Measurements from ENCODE around the gene C14orf180.

Gene C14orf180

DNA sequence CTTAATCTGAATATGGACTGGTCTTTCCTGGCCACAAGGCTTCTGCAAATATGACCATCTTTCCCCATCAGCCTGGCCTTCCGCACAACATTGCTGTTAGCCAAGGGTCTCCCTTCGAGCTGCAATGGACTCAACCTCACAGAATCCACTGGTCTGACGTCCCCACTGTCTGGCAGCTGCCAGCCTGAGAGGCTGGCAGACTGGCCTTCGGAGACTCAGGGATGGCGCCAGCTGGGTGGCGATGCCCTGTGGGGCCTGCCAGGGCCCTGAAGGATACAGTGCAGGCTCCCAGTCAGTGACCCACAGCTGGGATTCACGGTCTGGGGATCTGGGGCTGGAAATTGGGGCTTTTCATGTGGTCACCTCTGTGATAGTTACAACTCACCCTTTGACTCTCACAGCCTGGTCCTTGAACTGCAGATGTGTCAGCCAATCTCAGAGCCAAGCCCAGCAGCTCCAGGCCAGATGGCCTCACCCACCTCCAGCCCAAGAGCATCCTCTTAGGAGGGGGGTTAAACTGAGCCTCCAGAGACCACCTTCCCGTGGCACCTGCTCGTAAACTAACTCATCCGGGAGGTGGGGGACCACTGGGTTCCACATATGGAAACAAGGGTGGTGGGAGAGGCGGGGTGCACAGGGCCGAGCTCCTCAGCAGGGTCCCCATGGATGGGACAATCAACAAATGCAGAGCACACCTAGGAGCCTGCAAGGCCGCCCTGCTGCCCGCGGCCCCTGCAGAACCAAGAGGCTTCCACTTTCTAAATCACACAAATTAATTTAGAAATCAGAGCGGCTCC is 21.1 kb upstream of the C14orf180 start:
- intact Hi-C loops (cut with DNase I), result no loop called here
- DNase-seq, result peak in 2 of 42 donors; percentile 1 to 2

DNA sequence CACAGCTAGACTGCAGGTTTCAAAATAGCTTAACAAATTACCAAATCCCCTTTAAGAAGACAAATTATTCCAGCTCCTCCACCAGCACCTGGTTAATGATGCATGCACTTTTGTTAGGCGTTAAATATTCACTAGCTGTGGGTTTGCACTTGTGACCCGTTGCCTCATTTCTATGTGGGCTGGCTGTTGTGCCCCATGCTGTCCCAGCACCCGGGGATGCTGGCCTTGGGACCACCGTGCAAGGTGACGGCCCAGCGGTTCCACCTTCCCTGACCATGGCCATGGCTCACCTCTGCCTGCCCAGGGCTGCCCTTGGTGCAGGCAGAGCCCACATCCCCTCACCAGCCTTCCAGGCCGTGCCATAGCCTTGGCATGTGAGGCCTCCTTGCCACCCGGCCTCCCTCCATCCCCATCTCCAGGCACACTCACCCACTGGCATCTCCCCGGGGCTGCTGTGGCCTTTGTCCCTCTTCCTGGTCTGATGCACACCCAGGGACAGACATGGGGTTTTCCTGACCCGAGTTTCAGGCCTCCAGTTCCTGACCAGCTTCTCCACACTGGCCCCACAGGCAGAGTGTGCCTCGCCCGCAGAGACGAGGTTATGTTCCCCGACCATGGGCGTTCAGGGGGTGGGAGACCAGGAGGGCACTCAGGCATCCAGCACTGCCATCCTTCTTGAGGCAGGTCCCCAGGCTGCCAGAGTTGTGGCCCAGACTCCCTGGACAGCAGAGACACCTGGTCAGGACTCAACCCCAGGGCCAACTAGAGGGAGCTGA is 20.3 kb upstream of the C14orf180 start:
- intact Hi-C loops (cut with DNase I), result no loop called here
- DNase-seq, result peak in 2 of 42 donors; percentile 1 to 3

DNA sequence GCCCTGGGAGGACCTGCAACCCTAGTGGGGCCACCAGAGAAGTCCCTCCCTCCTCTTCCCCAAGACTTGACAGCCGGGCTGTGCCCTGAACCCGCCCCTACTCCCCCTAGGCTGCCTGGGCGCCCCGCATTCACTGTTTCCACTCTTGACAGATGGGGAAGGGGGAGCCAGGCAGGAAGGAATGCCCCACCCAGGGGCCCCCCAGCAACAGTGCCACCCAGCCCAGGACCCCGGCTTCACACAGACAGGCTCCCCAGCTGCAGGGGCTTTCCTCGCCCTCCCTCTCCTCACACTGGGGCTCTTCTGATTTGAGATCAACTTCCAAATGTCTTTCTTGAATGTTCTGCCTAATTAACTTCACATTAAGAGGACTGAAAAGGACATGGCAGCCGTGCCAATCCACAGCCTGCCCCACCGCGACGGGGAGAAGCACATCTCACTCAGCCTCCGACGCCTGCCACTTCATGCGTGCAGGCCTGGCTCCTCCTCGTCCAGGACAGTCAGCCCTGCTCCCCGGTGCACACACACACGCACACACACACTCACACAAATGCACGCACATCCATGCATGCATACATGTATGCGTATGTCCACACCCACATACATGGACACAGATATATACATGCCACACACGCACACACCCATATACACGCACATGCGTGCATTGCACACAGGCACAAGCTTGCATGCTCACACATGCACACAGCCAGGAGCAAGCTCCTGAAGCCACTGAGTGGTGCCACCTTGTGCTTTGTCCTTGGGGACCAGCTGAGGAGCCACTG is 19.6 kb upstream of the C14orf180 start:
- intact Hi-C loops (cut with DNase I), result no loop called here
- peak in 1 of 42 donors; percentile 1 for DNase-seq

DNA sequence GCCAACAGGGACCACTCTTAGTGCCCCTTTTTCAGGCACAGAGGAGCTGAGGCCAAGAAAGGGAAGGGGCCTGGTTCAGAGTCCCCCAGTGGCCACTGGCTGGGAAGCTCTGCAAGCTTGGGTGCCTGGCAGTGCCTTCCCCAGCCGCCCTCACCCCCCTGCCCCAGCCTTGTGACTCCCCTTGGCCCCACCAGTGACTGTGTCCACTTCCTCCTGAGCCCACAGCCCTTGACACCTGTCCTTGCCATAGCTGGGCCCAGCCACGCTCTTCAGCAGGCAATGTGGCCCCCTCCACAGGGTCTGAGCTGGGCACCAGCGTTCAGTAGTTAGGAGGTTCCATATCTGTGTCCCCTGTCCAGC is 19.0 kb upstream of the C14orf180 start:
- DNase-seq, result no peak
- intact Hi-C loops (cut with DNase I), result no loop called here

DNA sequence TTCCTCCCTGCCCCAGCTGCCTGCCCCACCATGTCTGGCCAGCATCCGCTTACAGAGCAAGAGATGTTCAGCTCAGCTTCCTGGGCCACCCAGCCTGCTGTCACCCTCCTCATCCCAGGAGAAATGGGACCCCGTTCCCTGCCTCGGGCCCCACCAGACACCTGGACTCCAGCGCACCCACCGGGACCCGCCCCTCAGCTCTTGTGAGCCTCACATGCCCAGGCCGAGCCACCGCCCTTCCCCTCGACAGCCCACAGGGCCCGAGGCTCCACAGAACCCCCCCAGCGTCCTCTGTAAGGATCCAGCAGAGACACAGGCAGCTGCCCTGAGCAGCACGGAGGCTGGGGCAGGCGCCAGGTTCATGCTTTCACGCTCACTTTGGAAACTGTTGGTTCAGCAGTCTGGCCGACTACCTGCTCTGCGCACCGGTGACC is 18.4 kb upstream of the C14orf180 start:
- intact Hi-C loops (cut with DNase I), result no loop called here
- no peak for DNase-seq

DNA sequence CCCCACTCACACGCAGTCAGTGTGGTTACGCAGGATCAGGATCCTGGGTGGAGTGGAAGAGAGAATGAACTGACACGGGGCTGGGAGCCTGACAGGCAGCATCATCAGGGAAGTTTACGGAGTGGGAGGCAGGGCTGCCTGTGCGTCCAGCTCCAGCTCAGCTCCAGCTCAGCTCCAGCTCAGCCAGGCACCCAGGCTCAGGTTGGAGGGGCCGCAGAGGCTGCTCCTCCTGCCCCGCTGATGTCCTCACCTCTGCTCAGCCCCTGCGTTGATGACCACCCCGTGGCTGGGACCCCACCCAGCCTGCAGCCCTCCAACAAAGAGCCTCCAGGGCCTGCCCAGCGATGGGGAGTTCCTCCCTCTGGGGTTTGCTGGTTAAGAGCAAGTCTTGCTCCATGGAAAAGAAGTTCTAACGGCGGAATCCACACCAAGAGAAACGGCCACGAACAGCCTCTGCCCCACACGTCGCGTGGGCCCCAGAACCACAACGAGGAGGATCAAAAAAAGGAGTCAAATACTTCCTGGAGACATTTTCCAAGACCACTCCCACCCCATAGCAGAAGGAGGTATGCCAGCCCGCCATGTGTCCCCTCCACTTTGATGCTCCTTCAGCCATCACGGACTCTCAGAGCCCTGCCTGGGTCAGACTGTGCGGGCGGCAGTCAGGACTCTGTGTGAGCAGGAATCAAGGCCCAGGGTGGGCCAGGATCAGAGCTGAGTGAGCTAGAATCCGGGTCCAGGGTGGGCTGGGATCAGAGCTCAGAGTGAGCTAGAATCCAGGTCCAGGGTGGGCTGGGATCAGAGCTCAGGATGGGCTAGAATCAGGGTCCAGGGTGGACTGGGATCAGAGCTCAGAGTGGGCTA is 17.7 kb upstream of the C14orf180 start:
- no peak for DNase-seq
- intact Hi-C loops (cut with DNase I), result no loop called here

DNA sequence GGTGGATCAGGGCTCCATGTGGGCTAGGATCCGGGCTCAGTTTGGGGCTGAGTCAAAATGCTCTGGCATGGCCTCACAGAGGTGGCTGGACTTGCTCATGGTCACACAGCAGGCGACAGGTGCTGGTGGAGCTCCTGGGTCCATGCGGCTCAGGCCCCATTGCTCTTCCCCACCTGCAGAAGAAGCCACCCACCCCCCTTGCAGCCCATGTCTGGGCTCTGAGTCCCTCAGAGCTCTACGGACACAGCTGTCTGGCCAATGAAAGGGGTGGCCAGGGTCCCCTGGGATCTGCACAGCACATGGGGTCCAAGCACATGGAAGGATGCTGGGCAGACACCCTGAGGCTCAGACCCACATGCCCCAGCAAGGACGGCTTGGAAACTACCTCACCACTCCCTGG is 17.0 kb upstream of the C14orf180 start:
- intact Hi-C loops (cut with DNase I), result no loop called here
- no peak for DNase-seq

DNA sequence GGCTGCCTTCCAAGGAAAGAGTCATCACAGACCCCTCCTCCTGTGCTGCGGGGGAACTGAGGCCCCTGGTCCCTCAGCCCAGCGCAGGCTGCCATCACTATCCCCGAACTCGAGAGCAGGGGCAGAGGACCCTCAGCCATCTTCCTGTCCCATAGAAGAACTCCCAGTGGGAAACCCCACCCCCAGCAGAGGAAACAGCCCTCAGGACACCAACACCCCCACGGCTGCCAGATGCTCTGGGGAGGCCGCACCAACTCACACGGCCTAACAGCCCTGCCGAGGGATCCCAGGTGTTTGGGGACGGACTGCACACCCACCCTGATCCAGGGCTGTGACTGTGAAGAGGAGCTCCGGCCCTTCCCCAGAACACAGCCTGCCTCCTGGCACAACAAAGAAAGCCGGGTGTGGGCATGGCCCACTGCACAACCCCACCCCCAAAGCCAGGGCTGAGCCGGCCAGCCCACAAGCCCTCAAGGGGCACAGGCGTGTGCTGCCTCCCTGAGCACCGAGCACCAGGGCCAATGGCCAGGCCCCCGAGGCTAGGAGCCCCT is 16.3 kb upstream of the C14orf180 start:
- DNase-seq, result no peak
- intact Hi-C loops (cut with DNase I), result no loop called here

DNA sequence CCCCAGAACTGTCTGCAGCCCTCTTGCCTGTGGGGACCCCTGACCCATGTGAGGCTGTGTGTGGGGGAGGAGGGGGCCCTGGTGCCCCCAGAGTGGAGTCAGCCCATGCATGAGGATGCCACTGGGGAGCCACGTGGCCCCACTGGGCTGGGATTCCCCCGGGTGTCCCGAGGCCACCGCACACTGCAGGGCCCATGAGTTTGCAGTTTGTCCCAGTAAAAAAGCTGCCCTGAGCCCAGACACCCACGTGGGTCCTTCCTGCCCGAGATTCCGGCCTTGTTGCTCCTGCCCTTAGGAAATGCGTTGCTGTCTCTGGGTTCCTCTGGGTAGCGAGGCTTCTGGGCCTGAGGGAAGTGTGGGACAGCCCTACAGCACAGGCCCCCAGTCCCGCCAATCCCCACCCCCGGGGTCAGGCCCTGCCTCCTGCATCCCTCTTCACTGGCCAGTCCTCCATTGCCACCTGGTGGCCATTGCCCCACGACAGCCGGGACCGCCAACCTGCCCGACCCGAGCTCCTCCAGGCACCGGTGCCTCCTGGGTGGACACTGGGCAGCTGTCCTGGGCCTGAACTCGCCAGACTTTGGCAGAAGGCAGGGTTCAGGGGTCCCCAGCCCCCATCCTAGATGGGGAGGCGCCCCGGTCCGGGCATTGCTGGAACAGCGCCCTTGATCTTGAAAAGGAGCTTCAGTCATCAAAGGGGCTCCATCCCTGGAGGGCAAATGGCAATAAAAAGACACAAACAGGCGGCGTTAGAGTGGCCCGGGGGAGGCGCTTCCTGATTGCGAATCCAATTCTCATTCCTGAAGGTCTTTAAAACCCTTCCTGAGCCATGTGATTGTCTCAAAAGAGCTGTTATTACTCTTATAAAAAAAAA is 15.6 kb upstream of the C14orf180 start:
- DNase-seq, result peak; percentile 47 to 91 (median 76)
- intact Hi-C loops (cut with DNase I), result loop anchor here (2.0 kb wide), 1 partner anchor 427 kb away; no protein-coding TSS in a partner anchor

DNA sequence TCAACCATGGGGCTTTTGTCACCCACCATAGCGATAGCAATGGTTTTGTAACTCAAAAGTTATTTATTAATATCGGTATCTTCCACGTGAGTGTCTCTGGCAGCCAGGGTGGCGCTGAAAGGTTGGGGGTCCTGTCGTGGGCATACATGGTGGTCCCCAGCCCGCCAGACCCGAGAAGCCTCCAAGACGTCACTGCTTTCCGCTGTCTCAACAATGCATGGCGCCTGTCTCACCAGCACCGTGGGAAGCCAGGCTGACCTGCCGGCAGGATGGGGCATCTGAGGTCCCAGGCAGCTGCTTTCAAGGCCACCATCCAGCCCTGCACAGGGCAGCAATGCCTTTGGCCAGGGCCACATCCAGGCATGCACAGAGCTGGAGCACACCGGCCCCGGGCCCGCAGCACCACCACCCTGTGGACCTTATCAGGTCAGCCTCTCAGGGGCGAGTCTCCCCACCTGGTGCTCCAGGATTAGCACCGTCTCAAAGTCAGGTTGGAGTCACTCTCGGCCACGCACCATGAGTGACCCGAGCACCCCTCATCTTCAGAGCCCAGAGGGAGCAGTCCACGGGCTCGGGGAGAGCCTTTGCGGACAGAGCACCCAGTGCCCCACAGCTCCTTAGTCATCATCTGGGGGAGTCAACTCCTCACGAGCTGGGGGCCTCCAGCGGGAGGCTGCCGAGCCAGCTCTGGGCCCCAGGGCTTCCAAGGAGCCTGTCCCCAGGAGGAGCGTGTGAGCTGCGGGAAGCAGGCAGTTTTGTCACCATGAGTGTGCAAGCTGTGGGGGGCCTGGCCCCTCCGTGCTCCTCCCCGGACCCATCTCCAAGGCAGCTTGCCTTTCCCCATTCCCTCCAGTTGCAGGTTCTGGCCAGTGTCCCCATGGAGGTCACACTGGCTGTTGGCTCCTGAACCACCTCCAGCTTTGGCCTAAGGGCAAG is 14.6 kb upstream of the C14orf180 start:
- DNase-seq, result no peak
- intact Hi-C loops (cut with DNase I), result loop anchor here (2.0 kb wide), 1 partner anchor 428 kb away; no protein-coding TSS in a partner anchor

DNA sequence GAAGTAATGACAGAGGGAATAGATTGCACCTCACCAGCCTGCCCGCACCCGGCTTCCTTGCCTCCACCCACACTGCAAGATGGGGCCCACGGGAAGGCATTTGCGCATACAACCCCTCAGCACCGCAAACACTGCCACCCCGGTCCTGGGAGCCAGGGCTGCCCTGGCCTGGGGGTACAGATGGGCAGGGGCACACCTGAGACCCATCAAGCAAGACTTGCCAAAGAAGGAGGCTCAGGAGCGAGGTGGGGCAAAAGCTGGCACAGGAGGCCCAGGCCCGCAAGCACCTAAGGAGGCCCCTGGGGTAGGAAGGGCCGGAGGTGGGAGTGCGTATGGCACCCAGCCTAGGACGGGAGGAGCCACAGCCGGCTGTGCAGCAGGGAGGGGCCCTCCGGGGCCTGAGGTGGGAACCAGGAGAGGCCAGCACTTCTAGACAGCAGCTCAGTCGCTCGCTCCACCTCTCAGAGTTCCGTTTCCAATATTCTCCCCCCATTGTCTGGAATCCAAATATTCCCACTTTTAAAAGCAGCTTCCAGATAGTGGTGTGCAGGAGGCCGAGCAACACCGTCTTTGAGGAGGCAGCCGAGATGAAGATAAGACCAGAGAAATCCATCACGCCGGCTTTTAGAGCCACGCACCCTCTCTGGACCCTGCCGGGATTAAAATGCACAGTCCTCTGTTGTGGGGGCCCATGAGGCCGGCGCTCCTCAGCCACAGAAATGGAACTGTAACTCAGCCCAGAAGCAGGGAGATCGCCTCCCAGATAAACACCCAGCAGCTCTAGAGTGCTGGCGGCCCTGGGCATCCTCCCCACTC is 12.2 kb upstream of the C14orf180 start:
- no peak for DNase-seq
- intact Hi-C loops (cut with DNase I), result no loop called here

DNA sequence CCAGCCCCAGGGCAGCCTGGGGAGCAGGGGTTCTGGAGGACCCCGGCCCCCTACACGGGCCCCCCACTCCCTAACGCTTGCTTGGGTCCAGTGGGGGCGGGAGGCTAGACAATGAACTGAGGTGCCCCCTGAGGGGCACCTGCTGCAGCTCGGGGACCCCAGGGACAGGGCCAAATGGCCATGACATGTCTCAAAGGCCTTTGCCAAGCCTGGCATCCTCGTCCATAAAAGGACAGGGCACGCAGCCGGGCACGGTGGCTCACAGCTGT is 11.7 kb upstream of the C14orf180 start:
- intact Hi-C loops (cut with DNase I), result no loop called here

DNA sequence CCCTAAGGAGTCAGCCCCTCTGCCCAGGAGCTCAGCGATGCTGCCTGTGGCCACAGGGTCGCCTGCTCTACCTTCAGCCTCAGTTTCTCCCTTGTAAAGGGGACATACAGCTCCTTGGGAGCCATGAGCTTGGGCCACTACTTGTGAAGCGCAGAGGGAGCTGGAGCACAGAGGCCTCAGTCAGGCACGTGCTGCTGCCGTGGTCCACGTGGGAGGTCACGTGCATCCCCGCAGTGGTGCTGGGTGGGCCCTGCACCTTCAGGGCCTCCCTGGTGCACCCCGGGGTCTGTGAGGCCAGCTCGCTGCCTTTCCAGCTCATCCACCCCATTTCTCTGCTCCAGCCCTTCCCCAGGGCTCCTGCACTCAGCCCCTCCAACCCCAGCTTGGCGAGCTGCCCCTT is 10.9 kb upstream of the C14orf180 start:
- intact Hi-C loops (cut with DNase I), result no loop called here
- no peak for DNase-seq

More for the DNA sequence above, 11.7 kb upstream of the C14orf180 start:
- DNase-seq, result no peak

DNA sequence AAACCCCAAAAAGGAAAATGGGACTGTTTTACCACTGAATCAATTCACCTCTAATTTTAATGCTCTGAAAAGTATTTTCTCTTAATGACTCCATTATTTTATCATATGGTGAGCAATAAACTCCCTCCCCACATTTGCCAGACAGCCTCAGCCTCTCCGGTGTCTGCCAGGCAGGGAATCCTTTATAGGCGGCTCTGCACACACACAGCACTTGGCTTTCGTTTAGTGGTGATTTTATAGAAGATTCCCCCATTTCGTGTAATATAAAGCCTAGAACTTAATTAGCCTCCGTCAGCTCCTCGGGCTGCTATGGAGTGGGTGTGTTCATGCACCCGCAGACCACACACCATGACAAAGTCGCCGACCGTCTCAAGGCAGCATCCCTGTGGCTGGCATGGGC is 10.1 kb upstream of the C14orf180 start:
- DNase-seq, result no peak
- intact Hi-C loops (cut with DNase I), result no loop called here

DNA sequence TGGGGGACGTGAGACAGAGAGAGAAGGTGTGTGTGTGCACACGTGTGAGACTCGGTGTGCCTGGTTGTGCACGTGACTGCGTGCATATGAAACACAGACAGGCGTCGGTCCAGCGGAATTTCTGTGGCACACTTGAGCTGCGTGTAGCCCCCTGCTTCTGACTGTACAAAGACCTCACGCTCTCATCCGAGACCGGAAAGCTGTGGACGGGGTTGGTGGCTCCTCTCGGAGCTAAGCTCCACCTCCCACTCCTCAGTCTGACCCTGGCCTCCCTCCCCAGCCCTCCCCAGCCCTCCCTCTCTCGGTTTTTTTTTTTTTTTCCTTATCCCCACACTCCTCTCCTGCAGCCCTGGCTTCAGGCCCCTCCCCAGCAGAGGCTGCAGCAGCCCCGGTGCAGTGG is 8.3 kb upstream of the C14orf180 start:
- DNase-seq, result no peak
- intact Hi-C loops (cut with DNase I), result no loop called here

Data from head of caudate nucleus (tissue), 42 donors.